Activated naive CD8-positive, alpha-beta T cell (primary cell): Measurements from ENCODE around the gene ZNF560.
A peak's percentile ranks its signal among the peaks of the same experiment; 100 is the strongest.

ENCODE experiments used
- H3K27ac Mint-ChIP-seq: one replicate; pipeline ENCODE4 v1.8.0; 2021; ENCODE audit warnings: mixed read lengths
- H3K27me3 Mint-ChIP-seq: one replicate; pipeline ENCODE4 v1.8.0; 2021; ENCODE audit warnings: mixed read lengths
- H3K36me3 Mint-ChIP-seq: one replicate; pipeline ENCODE4 v1.8.0; 2021; ENCODE audit warnings: mixed read lengths
- H3K4me1 Mint-ChIP-seq: one replicate; pipeline ENCODE4 v1.8.0; 2021; ENCODE audit warnings: low read depth, mixed read lengths
- H3K4me3 Mint-ChIP-seq: one replicate; pipeline ENCODE4 v1.8.0; 2021; ENCODE audit warnings: mild to moderate bottlenecking, mixed read lengths
- H3K9me3 Mint-ChIP-seq: one replicate; pipeline ENCODE4 v1.8.0; 2021; ENCODE audit warnings: low read depth, mixed read lengths

The ZNF560 gene

DNA sequence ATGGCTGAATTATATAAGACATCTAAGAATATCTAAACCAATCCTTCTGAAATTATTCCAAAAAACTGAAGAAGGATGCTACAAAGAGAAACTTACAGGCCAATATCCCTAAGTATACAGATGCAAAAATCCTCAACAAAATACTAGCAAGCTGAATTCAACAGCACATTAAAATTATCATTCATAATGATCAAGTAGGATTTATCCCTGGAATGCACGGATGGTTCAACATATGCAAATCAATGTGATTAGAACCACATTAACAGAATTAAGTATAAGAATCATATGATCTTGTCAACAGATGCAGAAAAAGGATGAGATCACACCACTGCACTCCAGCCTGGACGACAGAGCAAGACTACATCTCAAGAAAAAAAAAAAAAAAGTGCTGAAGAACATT lies 13.3 kb downstream of the ZNF560 start:
- Mint-ChIP-seq H3K27ac (no peak overlapping the region), H3K36me3 (peaks cover 6% of the 10 kb centered on the region), H3K9me3 (peaks cover 16% of the 10 kb centered on the region)

DNA sequence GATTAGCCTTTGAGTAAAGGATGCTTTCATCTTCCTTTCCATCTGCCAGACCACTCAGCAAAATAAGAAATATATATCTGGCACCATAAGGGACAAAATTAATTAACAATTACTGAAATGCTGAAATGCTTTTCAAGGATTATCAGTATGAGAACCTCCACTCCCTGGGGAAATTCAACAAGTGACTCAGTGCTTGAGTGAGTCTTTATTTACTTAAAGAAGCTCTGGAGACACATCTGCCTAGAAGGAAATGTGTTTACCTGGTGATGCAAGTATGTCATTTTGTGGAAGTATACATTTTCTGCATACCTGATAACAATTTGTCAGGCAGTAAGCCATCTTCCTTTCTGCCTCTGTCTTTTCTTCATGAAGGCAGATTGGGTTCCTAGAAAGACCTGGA lies 23.4 kb downstream of the ZNF560 start:
- no peak overlapping the region for H3K4me3 Mint-ChIP-seq
- no peaks in the 10 kb centered on the region for H3K4me1 Mint-ChIP-seq
- H3K27me3 Mint-ChIP-seq, result peaks cover 5% of the 10 kb centered on the region
- peaks cover 22% of the 10 kb centered on the region for H3K36me3 Mint-ChIP-seq
- no peak overlapping the region for H3K27ac Mint-ChIP-seq
- H3K9me3 Mint-ChIP-seq, result peaks cover 37% of the 10 kb centered on the region

More for the DNA sequence above, 13.3 kb downstream of the ZNF560 start:
- no peak overlapping the region for H3K4me3 Mint-ChIP-seq
- H3K27me3 Mint-ChIP-seq, result no peaks in the 10 kb centered on the region
- H3K4me1 Mint-ChIP-seq, result no peaks in the 10 kb centered on the region

DNA sequence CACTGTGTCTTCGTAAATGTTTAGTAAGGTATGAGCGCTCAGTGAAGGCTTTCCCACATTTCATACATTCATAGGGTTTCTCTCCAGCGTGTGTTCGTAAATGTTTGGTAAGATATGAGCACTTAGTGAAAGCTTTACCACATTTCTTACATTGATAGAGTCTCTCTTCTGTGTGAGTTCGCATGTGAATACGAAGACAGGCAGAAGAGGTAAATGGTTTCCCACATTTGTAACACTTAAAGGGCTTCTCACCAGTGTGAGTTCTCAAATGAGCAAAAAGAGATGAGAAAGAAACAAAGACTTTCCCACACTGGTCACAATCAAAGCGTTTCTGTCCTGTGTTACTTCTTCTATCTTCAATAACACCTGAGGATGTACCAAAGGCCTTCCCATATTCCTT lies 31.3 kb downstream of the ZNF560 start:
- Mint-ChIP-seq H3K27ac (no peak overlapping the region), H3K27me3 (peaks cover 2% of the 10 kb centered on the region), H3K9me3 (peaks cover 35% of the 10 kb centered on the region), H3K36me3 (peaks cover 35% of the 10 kb centered on the region), H3K4me1 (no peaks in the 10 kb centered on the region), H3K4me3 (no peak overlapping the region)

DNA sequence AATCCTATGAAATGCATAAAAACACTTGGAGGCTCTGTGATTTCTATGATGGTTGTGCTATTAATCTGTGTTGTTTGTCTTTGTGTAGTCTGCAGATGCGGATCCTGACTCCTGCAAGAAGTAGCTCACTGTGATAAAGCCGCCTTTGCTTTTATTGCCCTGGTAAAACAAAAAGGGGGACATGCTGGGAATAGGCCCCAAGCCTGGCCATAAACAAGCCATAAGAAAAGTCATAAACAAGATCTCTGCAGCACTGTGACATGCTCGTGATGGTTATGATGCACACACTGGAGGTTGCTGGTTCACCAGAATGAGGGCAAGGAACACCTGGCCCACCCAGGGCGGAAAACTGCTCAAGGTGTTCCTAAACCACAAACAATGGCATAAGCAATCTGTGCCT lies 36.5 kb downstream of the ZNF560 start:
- Mint-ChIP-seq H3K4me1 (no peaks in the 10 kb centered on the region), H3K9me3 (peaks cover 42% of the 10 kb centered on the region), H3K27ac (no peak overlapping the region), H3K27me3 (no peaks in the 10 kb centered on the region), H3K4me3 (no peak overlapping the region), H3K36me3 (peaks cover 43% of the 10 kb centered on the region)

DNA sequence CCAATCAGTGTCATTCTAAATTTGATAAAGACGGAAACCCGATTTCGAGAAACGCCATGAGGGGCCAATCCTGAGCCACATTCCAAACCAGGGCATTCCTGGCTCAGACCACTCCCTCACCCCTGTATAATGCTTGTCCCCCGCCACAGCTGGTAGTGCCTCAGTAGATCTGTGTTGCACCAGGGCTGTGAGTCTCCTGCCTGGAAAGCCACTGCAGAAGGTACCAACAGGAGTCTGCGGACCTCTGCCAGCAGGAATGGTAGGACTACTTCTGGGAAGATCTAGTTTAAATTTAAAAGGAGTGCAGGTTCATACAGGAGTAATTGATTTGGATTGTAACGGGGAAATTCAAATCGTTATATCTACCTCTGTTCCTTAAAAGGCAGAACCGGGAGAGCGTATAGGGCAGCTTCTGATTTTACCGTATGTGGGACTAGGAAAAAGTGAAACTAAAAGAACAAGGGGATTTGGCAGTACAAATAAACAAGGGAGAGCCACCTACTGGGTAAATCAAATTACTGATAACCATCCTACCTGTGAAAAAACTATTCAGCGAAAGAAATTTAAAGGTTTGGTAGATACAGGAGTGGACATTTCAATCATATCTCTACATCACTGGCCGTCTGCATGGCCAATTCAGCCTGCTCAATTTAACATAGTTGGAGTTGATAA lies 42.3 kb downstream of the ZNF560 start:
- H3K4me3 Mint-ChIP-seq, result no peak overlapping the region
- peaks cover 29% of the 10 kb centered on the region for H3K36me3 Mint-ChIP-seq
- no peak overlapping the region for H3K27ac Mint-ChIP-seq
- peaks cover 50% of the 10 kb centered on the region for H3K9me3 Mint-ChIP-seq
- H3K4me1 Mint-ChIP-seq, result no peaks in the 10 kb centered on the region
- no peaks in the 10 kb centered on the region for H3K27me3 Mint-ChIP-seq

DNA sequence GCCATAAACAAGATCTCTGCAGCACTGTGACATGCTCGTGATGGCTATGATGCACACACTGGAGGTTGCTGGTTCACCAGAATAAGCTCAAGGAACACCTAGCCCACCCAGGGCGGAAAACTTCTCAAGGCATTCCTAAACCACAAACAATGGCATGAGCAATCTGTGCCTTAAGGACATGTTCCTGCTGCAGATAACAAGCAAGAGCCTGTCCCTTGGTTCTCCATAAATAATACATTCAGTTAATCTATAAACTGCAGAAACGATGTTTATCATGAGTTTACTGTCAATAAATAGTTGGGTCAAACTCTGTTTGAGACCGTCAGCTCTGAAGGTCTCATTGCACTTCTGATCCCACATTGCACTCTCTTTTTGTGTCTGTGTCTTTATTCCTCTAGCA lies 44.5 kb downstream of the ZNF560 start:
- Mint-ChIP-seq H3K27me3 (no peaks in the 10 kb centered on the region), H3K4me3 (no peak overlapping the region), H3K4me1 (no peaks in the 10 kb centered on the region), H3K9me3 (peaks cover 39% of the 10 kb centered on the region), H3K36me3 (peaks cover 18% of the 10 kb centered on the region), H3K27ac (no peak overlapping the region)

DNA sequence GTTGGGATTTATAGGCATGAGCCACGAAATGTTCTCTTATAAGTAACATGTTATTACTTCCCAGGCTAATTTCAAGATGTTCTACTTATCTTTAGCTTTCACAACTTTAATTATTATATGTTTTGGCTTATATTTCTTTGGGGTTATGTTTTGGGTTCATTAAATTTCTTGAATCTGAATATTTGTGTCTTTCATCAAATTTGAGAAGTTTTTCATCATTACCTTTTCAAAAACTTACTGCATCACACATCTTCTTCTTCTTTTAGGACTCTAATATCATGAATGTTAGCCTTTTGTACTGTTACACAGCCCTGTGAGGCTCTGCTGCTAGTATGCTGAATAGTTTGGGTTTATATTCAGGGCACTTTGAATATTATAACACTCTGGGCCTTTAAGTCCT lies 53.4 kb downstream of the ZNF560 start:
- no peak overlapping the region for H3K27ac Mint-ChIP-seq
- H3K4me3 Mint-ChIP-seq, result no peak overlapping the region
- no peaks in the 10 kb centered on the region for H3K27me3 Mint-ChIP-seq
- peaks cover 14% of the 10 kb centered on the region for H3K9me3 Mint-ChIP-seq
- H3K4me1 Mint-ChIP-seq, result no peaks in the 10 kb centered on the region
- H3K36me3 Mint-ChIP-seq, result peaks cover 36% of the 10 kb centered on the region

DNA sequence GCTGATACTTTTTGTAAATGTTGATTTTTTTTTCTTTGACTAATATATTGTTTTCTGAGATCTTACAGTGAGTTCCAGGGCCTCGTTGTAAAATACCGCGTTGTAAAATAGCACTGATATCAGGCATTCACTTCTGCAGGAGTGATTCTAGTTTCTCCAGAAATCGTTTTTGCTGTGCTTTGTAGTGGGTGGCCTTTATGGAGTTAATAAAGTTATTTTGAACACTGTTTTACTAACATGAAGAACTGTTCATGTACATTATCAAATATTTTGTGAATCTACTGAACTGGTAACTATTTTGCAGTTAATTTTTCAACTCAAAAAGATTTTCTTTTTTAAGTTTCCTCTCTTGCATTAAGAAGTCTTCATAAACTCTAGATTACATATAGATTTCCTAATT lies 62.1 kb downstream of the ZNF560 start:
- H3K9me3 Mint-ChIP-seq, result peaks cover 6% of the 10 kb centered on the region
- H3K4me3 Mint-ChIP-seq, result peak overlapping the region; percentile 97
- H3K4me1 Mint-ChIP-seq, result peaks cover 43% of the 10 kb centered on the region
- H3K27me3 Mint-ChIP-seq, result no peaks in the 10 kb centered on the region
- H3K27ac Mint-ChIP-seq, result peak overlapping the region; percentile 96
- H3K36me3 Mint-ChIP-seq, result peaks cover 25% of the 10 kb centered on the region

DNA sequence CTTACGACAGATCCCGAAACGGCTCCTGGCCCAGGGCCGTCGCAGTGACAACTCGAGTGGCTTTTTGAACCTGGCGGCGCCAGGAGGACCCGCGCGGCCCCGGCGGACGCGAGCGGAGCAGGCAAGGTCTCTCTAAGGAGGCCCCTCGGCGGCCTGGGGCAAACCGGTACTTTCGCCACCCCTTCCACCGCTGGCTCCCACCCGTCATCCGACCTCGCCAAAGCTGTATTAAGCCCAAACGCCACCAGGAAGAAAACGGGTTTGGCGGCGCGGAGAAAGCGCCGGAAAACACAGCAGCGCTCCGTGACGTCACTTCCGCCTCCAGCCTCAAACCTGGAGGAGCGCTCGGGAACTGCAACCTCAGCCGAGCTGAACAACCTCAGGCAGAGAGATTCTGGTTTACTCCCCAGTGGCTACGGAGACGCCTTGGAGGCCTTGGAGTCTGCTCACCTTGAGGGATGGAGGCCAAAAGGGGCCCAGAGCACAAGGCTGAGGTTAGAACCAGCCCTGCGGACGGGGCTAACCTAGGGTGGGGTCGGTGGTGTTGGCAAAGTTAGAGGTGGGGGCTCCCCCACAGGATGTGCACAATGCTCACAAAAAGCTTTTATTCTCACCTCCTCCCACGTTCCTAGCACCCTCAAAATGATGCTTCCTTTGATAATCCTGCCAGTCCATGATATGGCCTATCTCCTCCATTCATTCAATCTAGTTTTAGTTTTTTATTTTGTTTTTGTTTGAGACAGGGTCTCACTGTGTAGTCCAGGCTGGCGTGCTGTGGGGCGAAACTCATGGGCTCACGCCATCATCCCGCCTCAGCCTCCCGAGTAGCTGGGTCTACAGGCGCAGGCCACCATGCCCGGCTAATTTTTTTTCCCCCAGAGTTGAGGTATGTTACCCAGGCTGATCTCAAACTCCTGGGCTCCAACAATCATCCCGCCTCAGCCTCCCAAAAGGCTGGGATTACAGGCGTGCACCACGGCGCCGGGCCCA lies 62.8 kb downstream of the ZNF560 start, which contains the start of gene ZNF266:
Gene ZNF266 (minus strand): TSS at position 295 of the 990 bp plus-strand sequence. CDS start 15,484 bp downstream, outside the sequence.
- peak within 1 kb of the TSS; percentile 97 for H3K4me3 Mint-ChIP-seq
- peak within 1 kb of the TSS; percentile 96 for H3K27ac Mint-ChIP-seq
- H3K27me3 Mint-ChIP-seq, result no peaks in the 10 kb centered on the region
- peaks cover 28% of the 10 kb centered on the region for H3K36me3 Mint-ChIP-seq
- H3K4me1 Mint-ChIP-seq, result peaks cover 46% of the 10 kb centered on the region
- peaks cover 6% of the 10 kb centered on the region for H3K9me3 Mint-ChIP-seq

DNA sequence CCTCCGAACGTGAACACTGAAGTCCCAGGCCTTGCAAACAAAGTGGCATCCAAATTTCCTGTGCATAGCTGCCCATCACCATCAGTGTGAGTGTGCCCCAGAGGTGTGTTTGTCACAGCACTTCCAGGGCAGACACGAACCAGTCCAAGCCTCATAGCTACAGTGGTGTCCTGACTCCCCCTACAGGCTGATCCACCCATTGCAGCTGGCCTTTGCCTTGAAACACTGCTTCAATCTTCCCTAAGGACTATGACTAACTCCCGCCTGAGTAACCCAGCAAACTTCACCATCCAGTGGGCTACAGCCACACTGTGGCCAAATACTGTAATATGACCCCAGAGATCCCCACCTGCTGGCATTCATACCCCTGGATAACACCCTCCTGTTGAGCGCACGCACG lies 66.9 kb downstream of the ZNF560 start:
- Mint-ChIP-seq H3K9me3 (peaks cover 4% of the 10 kb centered on the region), H3K27me3 (no peaks in the 10 kb centered on the region), H3K27ac (no peak overlapping the region), H3K36me3 (peaks cover 50% of the 10 kb centered on the region), H3K4me3 (no peak overlapping the region), H3K4me1 (peaks cover 49% of the 10 kb centered on the region)

DNA sequence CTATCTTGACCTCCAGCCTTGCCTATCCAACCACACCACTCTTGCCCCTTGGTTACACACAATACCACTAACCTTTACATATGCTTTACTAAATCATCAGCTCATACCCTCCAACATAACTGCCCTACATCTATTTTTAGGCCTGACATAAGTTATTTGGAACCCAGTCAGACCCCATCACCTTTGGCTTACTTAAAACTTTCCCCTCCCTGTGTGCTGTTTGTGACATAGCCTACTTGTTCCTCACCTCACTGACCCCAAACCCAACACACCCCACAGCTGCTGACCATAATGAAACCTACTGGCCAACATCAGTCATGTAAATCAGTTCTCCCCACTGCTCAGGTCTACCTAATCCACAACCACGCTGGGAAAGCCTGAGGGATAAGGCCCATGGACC lies 68.0 kb downstream of the ZNF560 start:
- H3K4me1 Mint-ChIP-seq, result peaks cover 40% of the 10 kb centered on the region
- H3K4me3 Mint-ChIP-seq, result no peak overlapping the region
- H3K36me3 Mint-ChIP-seq, result peaks cover 58% of the 10 kb centered on the region
- H3K9me3 Mint-ChIP-seq, result peaks cover 4% of the 10 kb centered on the region
- H3K27ac Mint-ChIP-seq, result no peak overlapping the region
- H3K27me3 Mint-ChIP-seq, result no peaks in the 10 kb centered on the region

DNA sequence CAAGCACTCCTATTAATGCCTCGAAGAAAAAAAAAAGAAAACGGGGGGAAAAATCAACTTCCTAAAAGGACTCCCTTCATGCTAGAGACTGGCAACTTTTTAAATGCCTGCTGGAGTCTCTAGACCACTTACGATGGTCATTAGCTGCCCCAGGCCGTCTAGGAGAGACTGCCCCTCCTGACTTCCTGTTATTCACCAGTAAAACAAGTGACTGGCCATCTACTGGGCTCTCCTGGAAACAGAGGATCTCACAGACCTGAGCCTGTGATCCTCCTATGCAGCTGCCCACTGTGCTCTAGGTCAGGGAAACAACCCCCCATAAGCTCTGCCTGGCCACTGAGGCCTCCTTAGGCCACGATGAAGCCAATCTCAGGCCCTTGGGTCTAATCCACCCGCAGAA lies 70.5 kb downstream of the ZNF560 start:
- Mint-ChIP-seq H3K27me3 (no peaks in the 10 kb centered on the region), H3K4me1 (peaks cover 21% of the 10 kb centered on the region), H3K9me3 (peaks cover 9% of the 10 kb centered on the region), H3K36me3 (peaks cover 64% of the 10 kb centered on the region), H3K27ac (no peak overlapping the region), H3K4me3 (no peak overlapping the region)
